Heart left ventricle (tissue), 16 donors: ENCODE results near the gene PIAS2. TPM values are rescaled to one million over a fixed set of nuclear protein-coding genes. Genes with fewer than 3 reads are reported as not detected.

Experiments used
- ATAC-seq, 4 donors: fragments of 200-7000 bp; cut with Tn5 transposase; one replicate each; pipeline ENCODE4 v1.9.1; 2020 to 2022; ENCODE audit warnings: moderate library complexity in 4 of 4, mild to moderate bottlenecking in 3 of 4, moderate number of reproducible peaks in 1 of 4
- DNase-seq, 5 donors: peaks; one replicate each; pipeline ENCODE4 v3.0.0-alpha.2; 2020
- H3K27ac ChIP-seq, 12 donors: fragments of 200-600 bp; sonication (generic) in 4 of 12; one replicate each; pipeline versions ENCODE4 v1.5.0 to v1.8.0; 2016 to 2022; ENCODE audit warnings: mild to moderate bottlenecking in 2 of 12
- H3K27me3 ChIP-seq, 9 donors: fragments of 200-600 bp; sonication (generic) in 2 of 9; one replicate each; pipeline versions ENCODE4 v1.5.1 to v1.8.0; 2016 to 2022; ENCODE audit warnings: mild to moderate bottlenecking in 3 of 9
- H3K36me3 ChIP-seq, 9 donors: fragments of 200-600 bp; sonication (generic) in 2 of 9; one replicate each; pipeline versions ENCODE4 v1.5.0 to v1.8.0; 2018 to 2022; ENCODE audit warnings: mild to moderate bottlenecking in 2 of 9
- H3K4me1 ChIP-seq, 12 donors: fragments of 200-600 bp; sonication (generic) in 4 of 12; one replicate each; pipeline versions ENCODE4 v1.5.0 to v1.8.0; 2016 to 2022; ENCODE audit warnings: mild to moderate bottlenecking in 3 of 12
- H3K4me3 ChIP-seq, 12 donors: fragments of 200-600 bp; sonication (generic) in 4 of 12; one replicate each; pipeline versions ENCODE4 v1.5.0 to v1.8.0; 2017 to 2022; ENCODE audit warnings: mild to moderate bottlenecking in 9 of 12, moderate library complexity in 4 of 12
- H3K9me3 ChIP-seq, 12 donors: fragments of 200-600 bp; sonication (generic) in 4 of 12; one replicate each; pipeline versions ENCODE4 v1.5.0 to v1.8.0; 2016 to 2022; ENCODE audit warnings: mild to moderate bottlenecking in 1 of 12
- CTCF ChIP-seq, 12 donors: fragments of 200-600 bp; sonication (generic) in 4 of 12; IDR thresholded peaks; one replicate each; pipeline versions ENCODE4 v1.5.0 to v1.8.0; 2018 to 2022; ENCODE audit warnings: antibody characterized with exemption in 12 of 12, mild to moderate bottlenecking in 5 of 12
- POLR2A ChIP-seq, 2 donors: fragments of 450-650 bp; IDR thresholded peaks; one replicate each; pipeline ENCODE4 v1.6.1; 2017; ENCODE audit warnings: antibody characterized with exemption in 2 of 2, mild to moderate bottlenecking in 2 of 2, moderate library complexity in 2 of 2
- WGBS, 4 donors: extraction: QIAGEN DNeasy Blood & Tissue Kit in 2 of 4; methylation state at CpG; one replicate each; pipeline versions ENCODE4 v1.1.5 to v1.1.7; 2013 to 2018; 5-methylcytosine and 5-hydroxymethylcytosine counted together
- intact Hi-C, 10 donors: fragments of 100-400 bp; cut with DNase I; formaldehyde crosslinking; loops; one replicate each; pipeline versions ENCODE4 v1.11.1 to v1.14.2; 2022
- polyA plus RNA-seq, 2 donors: library from polyadenylated mRNA; stranded (reverse); fragments of 200-250 nt; gene quantifications; one replicate each; pipeline ENCODE4 v1.2.3, GENCODE V29; 2013
- total RNA-seq, 9 donors: library from RNA; depleted of rRNA in 2 of 9; stranded (reverse); fragments of >200 nt in 2 of 9; fragmentation: NEBNext Ultra II Directional in 3 of 9; extraction: Animal tissue kit (Norgen Biotek cat#: 25700) in 3 of 9; gene quantifications; one replicate each; pipeline versions ENCODE4 v1.1.0 to v1.2.4, GENCODE V29; 2016 to 2023
- donor health status: ischemic (EF 13 %, LVEDD 7.1; RV severe dilation, severe dysfunction).
- donor health status: healthy with polysubstance abuse.
- donor health status: DM: no; HTN: yes; CAD: no.
- donor health status: DM: no; HTN: no; CAD: no.
- donor health status: ischemic (EF 25% LVEDD 6.9; RV normal size, moderate dysfunction).
- donor health status: ischemic (EF 25% LVEDD 5.7; RV mildly dilated, moderate dysfunction).
- donor health status: healthy.
- donor health status: DM: yes; HTN: yes; CAD: no.
- donor health status: ischemic (EF 35%, LVEDD 5.7; RV mildly dilated, moderate dysfunction).
- donor health status: nonischemic (EF 11% LVEDD 7.7; RV severe dilation, severe dysfunction).
- donor health status: DM: yes; HTN: yes; CAD: no.
- donor health status: PGD.
- donor health status: ischemic (EF 29% LVEDD 5.4; RV normal size, mild dysfunction).
- donor health status: nonischemic (EF 23%, LVEDD 6.1; RV moderate dilation, normal function).

The PIAS2 gene
- total and polyA plus RNA-seq, 11 donors = 5.4 to 40.7 (median 30.9) TPM

DNA sequence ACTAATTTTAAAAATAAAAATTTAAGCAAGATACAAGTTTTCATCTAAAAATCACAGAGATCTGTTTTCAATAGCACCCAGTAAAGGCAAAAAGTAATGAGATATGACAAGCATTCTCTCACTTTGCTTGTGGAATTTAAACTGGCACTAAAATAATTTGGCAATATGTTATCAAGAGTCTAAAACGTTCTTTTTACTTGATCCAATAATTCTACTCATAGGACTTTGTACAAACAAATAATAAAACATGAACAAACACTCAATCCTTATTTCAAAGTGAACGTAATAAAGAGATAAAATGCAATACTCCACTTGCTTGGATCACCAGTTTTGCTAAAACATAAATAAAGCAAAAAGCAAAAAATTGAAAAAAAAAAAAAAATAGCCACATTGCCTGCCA lies 30.4 kb downstream of the PIAS2 start:
- Histone ChIP-seq H3K27me3 (no peaks in the 10 kb centered on the region), H3K27ac (no peak overlapping the region), H3K9me3 (peaks cover 0 to 29% (median 14%) of the 10 kb centered on the region in 12 donors), H3K36me3 (peaks cover 0 to 28% (median 17%) of the 10 kb centered on the region in 9 donors), H3K4me3 (no peak overlapping the region), H3K4me1 (peaks cover 0 to 4% (median 0%) of the 10 kb centered on the region in 12 donors)
- intact Hi-C loops = no loop called here
- WGBS, 4 donors = 48 to 67% (median 59%) methylated on average over 2 of the region's 2 CpGs
- DNase-seq (no peak), ATAC-seq (no peak)
- TF ChIP-seq CTCF (IDR thresholded peaks at IDR 0.05) (no peak), POLR2A (IDR thresholded peaks at IDR 0.05) (no peak)

- H3K4me1 ChIP-seq = peaks cover 0 to 3% (median 0%) of the 10 kb centered on the region in 12 donors
- no peak for ATAC-seq
- 95 to 97% (median 96%) methylated on average over 4 of the region's 4 CpGs for WGBS, 4 donors
- DNase-seq = no peak
- peaks cover 0 to 9% (median 0%) of the 10 kb centered on the region in 9 donors for H3K36me3 ChIP-seq
- peaks cover 0 to 24% (median under 1%) of the 10 kb centered on the region in 12 donors for H3K9me3 ChIP-seq
- TF ChIP-seq CTCF (IDR thresholded peaks at IDR 0.05) (no peak), POLR2A (IDR thresholded peaks at IDR 0.05) (no peak)
- no peaks in the 10 kb centered on the region for H3K27me3 ChIP-seq
- intact Hi-C loops = no loop called here
- H3K4me3 ChIP-seq = no peak overlapping the region
- H3K27ac ChIP-seq = no peak overlapping the region
Measured at GRCh38 chr18:46883180-46883579, 34.1 kb downstream of the PIAS2 start.

GRCh38 chr18:46877329-46877987 lies 39.8 kb downstream of the PIAS2 start:
- 95 to 97% (median 97%) methylated on average over 15 of the region's 15 CpGs for WGBS, 4 donors
- ATAC-seq = no peak
- no peak for TF ChIP-seq POLR2A (IDR thresholded peaks at IDR 0.05)
- TF ChIP-seq CTCF (IDR thresholded peaks at IDR 0.05) = no peak

DNA sequence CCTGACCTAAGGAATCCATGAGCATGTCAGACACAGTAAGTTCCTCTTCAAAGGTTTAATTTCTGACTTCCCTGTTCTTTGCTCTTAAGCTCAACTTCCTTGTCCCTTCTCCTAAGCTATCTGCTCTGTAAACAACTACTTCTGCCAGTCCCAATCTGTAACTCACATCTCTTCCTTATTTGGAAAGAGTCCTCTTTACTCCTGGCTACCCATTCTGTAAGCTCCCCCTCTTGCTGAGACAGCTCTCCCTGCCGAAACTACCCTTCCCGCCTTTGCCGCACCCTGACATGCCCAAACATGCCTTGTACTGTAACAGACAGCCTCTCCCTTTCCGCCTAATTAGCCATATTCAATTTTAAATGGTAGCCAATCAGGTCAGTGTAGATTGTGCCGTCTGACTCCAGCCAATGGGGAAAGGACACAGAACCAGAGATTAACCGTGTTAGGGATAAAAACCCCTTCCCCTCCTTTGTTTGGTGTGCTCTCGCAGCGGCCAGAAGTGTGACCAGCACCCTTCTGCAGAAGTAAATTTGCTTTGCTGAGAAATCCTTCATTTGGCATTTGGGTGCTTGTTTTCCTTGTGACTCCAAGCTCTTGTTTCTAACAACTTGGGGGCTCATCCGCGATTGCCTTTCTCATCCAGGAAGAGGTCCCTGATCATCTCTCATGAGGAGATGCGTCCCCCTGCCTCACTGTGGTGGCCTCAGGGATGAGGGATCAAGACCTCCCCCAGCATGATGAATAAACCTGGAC lies 49.0 kb downstream of the PIAS2 start:
- Histone ChIP-seq H3K9me3 (peaks cover 0 to 28% (median 13%) of the 10 kb centered on the region in 12 donors), H3K27ac (peak overlapping the region in 1 of 12 donors; percentile 20), H3K27me3 (no peaks in the 10 kb centered on the region), H3K36me3 (peaks cover 0 to 4% (median 0%) of the 10 kb centered on the region in 9 donors), H3K4me3 (no peak overlapping the region), H3K4me1 (peaks cover 0 to 7% (median 0%) of the 10 kb centered on the region in 12 donors)
- peak in 1 of 4 donors; percentile 29 for ATAC-seq
- intact Hi-C loops = no loop called here
- no peak for TF ChIP-seq CTCF (IDR thresholded peaks at IDR 0.05)
- TF ChIP-seq POLR2A (IDR thresholded peaks at IDR 0.05) = no peak
- WGBS, 4 donors = 97 to 98% (median 97%) methylated on average over 11 of the region's 11 CpGs
- no peak for DNase-seq

More at GRCh38 chr18:46877329-46877987, 39.8 kb downstream of the PIAS2 start:
- Histone ChIP-seq H3K9me3 (peaks cover 0 to 41% (median 9%) of the 10 kb centered on the region in 12 donors), H3K27ac (no peak overlapping the region), H3K36me3 (peaks cover 0 to 21% (median 0%) of the 10 kb centered on the region in 9 donors), H3K4me3 (no peak overlapping the region), H3K27me3 (no peaks in the 10 kb centered on the region), H3K4me1 (no peaks in the 10 kb centered on the region)
- no peak for DNase-seq
- intact Hi-C loops = no loop called here
